Spleen (tissue), 7 donors: ENCODE results near the gene ZFP62.

Source experiments
- POLR2A ChIP-seq, 3 donors: fragments of 450-650 bp; IDR thresholded peaks; one replicate each; pipeline ENCODE4 v1.5.1; 2017; ENCODE audit warnings: antibody characterized with exemption in 3 of 3, mild to moderate bottlenecking in 1 of 3
- POLR2AphosphoS5 ChIP-seq, 3 donors: sonication (generic); formaldehyde crosslinking; IDR thresholded peaks; one replicate each; pipeline ENCODE4 v1.5.1; 2017; ENCODE audit warnings: antibody characterized with exemption in 3 of 3
- TF ChIP-seq, protein P1 (sequence below), 11 experiments: fragments of 200-600 bp in 7 of 11; fragments of 450-650 bp in 4 of 11; sonication (generic) in 4 of 11; IDR thresholded peaks in 8 of 11; conservative IDR thresholded peaks in 3 of 11; 1 replicate in 7 of 11; 2 replicates in 4 of 11; pipeline versions ENCODE4 v1.4.0 to v1.8.0; 2016 to 2021; ENCODE audit warnings: antibody characterized with exemption in 11 of 11, inconsistent platforms in 4 of 11, mild to moderate bottlenecking in 1 of 11
- donor health status: DM: no; HTN: no; CAD: no; lungs with moderate emphysema.
- donor health status: DM: no; HTN: no; CAD: no.
- donor health status: DM: no; HTN: no; CAD: no.

DNA sequence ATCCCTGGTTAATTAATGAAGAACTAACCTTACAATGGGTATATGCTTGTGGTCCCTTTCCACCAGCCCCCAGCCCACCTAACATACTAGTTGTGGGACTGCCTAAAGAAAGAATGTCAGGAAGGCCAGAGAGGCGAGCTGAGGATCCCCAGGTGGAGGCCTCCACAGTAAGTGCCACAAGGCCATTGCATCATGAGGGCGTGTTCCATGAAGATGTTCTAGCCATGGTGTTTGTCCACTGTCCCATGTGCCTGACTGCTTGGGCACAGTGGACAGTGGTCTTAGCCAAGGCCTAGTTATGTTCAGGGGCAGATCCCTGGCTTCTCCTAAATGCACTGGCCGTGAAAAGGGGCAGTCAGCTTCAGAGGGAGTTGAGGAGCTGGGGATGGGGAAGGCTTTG lies 21.1 kb downstream of the ZFP62 start:
- TF ChIP-seq, protein P1, sequence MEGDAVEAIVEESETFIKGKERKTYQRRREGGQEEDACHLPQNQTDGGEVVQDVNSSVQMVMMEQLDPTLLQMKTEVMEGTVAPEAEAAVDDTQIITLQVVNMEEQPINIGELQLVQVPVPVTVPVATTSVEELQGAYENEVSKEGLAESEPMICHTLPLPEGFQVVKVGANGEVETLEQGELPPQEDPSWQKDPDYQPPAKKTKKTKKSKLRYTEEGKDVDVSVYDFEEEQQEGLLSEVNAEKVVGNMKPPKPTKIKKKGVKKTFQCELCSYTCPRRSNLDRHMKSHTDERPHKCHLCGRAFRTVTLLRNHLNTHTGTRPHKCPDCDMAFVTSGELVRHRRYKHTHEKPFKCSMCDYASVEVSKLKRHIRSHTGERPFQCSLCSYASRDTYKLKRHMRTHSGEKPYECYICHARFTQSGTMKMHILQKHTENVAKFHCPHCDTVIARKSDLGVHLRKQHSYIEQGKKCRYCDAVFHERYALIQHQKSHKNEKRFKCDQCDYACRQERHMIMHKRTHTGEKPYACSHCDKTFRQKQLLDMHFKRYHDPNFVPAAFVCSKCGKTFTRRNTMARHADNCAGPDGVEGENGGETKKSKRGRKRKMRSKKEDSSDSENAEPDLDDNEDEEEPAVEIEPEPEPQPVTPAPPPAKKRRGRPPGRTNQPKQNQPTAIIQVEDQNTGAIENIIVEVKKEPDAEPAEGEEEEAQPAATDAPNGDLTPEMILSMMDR (IDR thresholded peaks at IDR 0.05 in 8 of 11, conservative IDR thresholded peaks at IDR 0.05 in 3 of 11): no peak
- TF ChIP-seq POLR2AphosphoS5 (IDR thresholded peaks at IDR 0.05): peak in 1 of 3 donors; percentile 24
- no peak for TF ChIP-seq POLR2A (IDR thresholded peaks at IDR 0.05)
